ENCODE results near the gene RNLS.

The RNLS gene

DNA sequence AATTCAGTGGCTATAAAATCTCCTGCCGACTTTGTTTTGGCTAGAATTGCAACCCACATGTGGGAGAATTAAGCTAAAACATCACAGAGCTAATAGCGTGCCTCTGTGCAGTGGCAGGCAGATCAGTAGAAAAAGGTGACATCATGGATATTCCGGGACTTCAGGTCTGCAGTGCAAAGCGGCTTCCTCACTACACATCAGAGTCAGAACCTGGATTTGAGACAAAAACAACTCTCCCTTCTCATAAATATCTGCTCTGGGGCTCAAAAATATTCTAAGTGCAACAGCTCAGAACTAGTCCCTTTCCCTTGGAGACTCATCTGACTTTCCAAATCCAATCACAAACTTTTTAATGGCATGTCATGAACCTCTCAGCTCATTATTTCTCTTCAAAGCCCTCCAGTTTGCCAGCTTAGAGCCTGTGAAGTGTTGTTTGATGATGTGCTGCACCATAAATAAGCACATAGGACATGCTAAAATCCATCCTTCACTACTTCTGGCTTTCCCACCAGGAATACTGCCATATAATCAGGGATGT, 337.1 kb downstream of the RNLS start:
- DNase-seq = peak; percentile 23

DNA sequence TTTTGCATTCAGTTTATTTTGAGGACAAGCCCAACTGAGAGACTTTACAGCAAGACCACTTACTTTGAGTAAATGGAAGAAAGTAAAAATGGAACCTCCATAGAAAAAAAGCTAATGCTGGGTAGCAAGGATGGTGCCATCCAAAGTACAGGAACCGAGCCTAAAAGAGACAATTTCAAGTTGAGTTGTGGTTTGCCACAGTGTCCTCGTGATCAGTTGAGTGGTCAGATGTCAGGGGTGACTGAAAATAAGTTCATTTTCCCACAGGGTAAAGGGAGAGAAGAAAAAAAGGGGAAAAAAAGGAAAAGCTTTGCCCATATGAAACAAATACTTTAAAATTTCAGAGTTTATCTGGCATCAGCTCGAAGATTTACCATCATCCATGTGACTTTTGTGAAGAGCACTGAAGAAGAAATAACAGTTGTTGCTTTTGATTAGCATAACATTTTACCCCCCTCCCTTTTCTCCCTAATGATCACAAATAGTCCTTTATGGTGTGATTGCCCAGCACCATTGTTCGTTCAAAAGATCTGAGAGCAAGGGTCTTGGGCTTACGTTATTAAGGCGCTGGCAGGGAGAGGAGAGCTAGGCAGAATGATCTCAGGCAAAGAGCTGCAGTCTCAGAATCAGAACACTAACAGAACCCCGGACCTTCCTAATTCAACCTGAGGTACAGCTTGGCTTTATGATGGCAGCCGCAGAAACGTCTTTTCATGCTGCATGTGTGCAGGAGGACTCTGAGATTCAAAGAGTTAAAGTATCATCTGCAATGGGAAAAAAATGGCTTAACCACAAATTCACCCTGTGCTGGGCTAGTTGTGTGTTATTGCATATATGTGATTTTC, 338.1 kb downstream of the RNLS start:
- no peak for DNase-seq

DNA sequence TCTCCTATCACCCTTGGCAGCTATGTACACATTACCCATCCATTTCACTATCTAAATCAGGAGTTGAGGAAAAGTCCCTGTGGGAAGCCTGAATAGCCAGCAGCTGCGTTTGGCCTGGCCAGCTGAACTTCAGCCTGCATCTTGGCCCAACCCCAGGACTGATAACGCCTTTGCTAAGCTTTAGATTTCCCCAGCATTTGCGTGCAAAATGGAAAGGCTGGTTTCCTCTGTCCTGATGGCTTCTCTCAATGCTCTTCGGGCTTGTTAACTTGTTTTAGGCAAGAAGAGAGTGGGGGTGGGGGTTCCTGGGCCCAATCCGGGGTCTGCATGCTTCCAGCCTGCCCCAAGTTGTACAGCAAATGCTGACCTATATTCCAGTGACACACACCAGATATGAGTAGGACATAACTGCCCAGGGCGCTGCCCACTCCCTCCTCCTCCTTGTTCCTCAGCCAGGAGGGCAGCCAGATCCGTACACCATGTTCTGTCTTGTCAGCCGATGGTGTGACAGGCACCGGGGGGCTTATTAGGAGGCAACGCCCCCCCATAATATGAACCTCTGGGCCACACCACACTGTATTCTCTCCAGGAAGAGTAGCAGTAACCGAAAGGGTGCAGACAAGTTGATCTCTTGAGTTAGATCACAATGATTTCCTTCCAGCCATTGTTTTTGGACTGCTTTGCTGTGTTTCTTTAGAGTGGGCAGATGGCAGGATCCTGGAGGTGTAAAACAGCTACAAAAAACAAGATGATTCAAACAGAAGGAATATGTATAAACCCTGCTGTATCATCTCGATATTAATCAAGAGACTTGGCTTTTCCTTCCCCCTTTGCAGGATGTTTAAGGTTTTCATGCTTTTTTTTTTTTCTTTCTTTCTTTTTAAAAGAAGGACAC, 339.0 kb downstream of the RNLS start:
- DNase-seq = peak; percentile 70

DNA sequence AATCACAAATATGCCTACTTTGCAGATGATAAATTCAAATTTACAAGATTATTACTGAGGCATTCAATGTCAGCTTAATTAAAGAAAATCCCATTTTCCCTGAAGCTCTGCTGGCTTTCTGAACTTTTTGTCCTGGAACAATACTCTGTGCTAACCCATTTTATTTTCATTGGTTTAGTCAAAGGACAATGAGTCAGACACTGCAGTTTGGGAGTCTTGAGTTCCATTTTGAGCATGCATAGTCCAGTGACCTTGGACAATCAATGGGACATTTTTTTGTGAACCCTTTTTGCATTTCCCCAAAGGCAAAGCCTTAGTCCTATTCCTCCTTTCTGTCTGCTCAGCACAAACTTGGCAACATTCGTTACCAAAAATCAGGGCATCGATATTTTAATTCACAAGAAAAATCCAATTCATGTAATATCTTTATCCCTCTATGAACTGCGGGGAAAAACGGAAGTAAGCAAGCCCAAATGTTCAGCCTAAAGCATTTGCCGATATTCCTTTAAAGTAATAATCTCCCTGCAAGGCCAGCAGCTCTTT, 339.8 kb downstream of the RNLS start:
- DNase-seq = no peak

DNA sequence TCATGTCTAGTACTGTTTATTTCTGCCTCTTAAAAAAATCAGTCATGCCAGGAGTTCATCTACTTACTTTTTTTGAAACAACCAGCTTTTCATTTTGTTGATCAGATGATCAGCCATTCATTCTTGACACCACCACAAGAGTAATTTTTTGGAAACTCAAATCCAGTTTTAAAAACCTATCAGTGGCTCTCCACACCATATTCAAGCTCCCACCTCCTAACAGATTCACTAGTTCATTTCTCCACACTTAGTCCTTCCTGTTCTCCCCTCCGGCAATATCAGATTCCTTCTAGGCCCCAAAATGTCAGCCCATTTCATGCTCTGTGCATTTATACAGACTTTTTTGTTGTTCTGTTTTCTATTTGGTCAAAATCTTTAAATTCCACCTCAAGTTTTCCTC, 341.6 kb downstream of the RNLS start:
- DNase-seq = no peak

DNA sequence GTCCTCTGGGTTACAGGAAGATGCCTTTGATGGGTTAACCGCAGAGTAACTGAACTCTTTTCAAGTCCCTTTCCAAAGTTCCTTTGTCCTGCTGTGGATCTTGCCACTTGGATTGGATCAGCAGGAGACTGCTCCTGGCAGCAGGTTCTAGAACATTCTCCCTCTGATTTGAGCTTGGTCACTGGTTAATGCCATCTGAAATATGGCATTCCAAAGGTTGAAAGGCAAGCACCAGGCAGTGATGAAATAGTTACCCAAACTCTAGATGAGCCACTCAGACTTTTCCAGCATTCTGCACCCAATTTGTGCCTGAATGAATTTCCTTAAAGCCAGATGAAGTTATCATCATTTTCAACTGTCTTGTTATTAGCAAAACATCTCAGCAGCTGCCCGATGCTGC, 343.9 kb downstream of the RNLS start:
- no peak for DNase-seq

DNA sequence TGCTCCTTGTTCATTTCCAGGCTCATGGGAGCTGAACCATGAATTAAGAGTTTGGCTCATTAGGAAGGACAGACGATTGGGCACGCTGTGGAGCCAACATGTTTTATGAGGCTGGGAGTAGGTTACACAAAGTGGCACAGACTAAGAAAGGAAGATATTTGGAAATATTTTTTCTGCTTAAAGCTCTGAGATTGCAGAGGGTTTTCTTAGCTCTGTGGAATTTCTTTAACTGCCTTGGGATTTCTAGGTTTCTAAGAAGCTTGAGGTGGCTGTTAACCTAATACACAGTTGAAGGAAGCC, 344.6 kb downstream of the RNLS start:
- no peak for DNase-seq

DNA sequence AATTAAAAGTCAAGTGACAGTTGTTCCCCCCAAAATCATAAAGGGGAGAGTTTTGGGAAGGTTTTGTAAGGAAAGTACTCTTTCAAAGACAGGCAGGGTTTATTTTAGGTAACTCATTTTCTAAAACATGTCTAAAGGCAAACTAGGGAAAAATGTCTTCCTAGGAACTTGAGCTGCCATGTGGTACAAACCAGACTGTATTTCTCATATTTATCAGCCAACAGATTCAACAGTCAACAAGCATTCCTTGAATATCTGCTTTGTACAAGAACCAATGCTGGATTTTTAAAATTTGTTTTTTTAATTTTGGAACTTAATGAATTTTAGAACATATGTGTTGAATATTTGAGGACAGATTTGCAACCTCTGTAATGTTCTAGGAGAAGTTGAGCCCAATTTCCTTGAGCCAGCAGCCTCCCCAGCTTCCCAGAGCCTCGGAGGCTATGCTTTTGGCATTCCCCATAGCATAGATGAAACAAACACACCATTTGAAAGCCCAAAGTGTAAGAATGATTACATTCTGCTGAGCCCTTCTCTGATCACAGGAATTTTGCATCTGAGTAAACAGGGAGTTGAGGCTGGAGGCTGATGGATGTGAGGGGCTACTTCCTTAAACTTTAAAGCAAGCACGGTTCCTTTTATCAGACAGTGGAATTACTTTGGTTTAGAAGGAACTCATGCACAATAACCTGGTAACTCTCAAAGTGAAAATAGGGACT, 345.1 kb downstream of the RNLS start:
- DNase-seq = no peak

DNA sequence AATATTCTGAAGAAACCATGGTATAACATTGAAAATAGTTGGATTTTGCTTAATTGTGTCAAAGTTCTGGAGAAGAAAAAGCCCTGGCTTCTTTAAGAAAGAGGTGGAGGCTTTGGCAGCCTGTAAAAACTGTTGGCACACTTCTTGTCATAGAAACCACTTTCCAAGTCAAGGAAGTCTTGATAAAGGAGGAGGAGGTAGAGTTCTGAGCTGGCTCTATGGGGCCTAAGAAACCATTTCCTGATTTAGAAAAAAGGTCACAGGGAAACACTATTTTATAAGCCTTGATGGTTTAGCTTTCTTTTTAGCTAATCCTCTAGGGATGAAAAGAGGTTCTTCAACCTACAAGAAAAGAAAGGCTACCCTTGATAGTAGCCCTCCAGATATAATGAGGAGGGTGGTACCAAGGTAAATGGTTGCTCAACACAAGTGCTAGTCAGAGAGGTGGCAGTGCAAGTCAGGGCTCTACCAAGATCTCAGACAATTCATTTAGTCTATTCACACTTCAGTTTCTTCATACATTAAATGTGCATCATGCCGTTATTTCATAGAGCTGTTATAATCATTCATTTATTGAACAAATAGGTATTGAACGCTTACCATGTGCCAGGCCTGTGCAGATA, 346.9 kb downstream of the RNLS start:
- no peak for DNase-seq

DNA sequence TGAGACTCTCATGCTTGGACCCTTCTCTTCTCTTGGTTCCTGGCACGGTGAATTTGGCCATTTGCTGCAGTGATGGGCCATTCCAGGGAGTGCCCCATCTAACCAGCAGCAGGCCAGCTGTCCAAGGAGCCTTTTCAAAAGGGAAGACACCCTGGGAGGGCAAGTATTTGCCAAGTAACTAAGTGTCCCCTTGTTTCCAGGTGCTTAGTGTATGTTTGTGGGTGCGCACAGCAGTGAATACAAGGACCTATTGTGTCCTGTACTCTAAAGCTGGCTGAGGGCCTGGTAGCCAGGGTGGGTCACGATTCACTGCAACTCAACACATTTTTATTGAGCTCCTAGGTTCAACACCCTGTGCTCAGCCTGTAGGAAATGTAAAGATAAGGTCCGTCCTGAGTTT, 348.8 kb downstream of the RNLS start:
- peak; percentile 47 for DNase-seq

DNA sequence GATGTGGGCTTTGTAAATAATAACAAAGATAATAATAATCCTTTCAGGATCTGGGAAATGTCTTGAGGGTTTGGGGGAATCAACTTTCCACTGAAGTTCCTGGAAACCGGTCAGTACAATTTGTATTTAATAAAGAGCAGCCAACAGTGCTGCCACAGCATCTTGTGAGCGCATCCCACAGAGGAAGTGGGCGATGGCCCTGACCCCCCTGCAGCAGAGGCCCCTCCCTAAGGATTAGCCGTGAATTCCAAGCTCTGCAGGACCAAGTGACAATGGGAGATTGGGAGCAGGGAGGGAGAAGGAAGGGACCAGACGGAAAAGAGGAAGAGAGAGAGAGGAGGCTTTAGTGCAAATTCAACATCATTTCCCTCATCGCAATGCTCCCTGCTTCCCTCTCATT, 349.2 kb downstream of the RNLS start:
- DNase-seq = no peak

DNA sequence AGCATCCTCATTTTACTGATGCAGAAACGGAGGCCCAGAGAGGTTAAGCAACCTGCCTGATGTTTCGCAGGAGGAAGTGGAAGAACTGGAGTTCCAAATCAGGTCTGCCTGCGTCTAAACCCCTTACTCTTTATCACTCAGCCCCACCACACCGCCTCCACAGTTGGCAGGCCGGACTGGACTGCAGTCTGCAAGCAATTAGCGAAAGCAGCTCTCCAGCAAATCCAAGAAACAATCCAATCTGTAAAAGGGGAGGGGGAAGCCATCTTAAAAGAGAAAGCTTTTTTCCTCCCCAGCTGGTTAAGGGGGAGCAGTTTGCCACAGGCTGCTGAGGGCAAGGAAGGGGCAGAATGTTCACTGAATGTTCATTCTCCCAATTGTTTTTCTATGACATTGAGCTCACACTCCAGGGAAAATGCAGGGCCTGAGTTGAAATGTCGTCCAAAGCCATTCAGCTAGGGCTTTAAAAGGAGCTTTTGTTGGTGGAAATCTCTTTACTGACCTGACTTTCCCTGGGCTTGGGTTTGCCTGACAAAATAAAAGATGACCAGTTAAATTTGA, 350.1 kb downstream of the RNLS start:
- no peak for DNase-seq

DNA sequence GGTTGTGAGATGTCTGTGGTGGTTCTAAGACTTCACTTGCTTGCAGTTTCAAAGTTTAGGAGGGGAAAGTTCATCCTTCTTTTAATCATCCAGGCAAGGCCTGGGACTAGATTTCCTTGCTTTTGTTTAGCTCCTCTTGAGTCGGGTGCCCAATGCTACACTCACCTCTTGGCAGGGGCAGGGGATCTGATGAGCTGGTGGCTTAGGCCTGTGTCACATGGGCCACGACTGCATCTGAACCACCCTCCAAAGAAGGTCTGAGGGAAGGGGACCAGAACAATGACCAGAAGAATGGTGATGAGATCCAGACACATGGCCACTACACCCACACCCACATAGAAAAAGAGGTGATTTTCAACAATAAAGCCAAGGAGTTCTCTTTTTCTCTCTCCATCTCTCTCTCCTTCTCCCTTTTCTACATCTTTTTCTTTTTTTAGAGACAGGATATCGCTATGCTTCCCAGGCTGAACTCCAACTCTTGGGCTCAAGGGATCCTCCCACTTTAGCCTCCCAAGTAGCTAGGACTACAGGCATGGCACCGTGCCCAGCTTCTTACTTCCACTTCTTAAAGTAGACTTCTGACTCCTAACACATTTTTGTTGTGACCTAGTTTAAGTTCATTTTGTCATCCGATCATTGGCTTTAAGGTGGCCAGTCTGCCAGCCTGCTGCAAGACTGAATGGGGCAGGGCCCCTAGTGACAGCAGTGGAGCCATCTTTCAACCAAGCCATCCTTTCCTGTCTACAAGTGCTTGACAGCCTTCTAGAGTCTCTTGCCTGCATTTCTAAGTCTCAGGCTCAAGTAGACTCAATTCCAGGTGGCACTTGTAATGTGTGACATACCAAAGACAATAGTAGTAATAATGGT, 350.9 kb downstream of the RNLS start:
- no peak for DNase-seq

DNA sequence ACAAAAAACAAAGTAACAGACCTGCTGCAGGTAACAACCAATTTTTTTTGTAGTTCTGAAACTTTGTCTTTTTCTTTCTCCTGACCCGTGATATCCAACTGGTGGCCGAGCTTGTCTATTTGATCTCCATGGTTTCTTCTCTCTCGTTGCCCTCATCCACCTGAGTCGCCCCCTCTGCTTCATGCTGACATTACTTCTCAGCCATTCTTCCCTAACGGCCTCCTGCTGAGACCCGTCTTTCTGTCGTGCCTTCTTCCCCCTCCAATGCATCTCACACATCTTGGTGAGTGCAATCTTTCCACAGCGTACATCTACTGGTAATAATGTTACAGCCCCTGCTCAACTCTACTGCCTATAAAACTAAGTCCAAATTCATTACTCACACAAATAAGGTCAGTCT, 352.9 kb downstream of the RNLS start:
- no peak for DNase-seq

DNA sequence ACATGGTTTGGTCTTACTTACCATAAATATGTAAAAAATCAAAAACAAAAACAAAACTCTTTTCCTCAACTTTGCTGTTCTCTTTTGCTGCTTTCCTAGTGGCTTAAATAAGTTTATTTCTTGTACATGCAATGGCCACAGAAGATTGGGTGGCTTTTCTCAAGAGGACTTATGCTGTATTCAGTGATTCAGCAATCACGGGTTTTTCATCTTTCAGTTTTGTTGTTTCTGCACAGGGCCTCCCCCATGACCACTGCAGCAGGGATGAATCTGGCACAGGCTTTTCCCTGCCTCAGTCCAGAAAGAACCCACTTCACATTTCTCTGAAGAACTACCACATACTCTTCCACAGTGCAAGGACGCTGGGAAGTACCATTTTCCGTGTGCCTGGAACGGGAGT, 355.0 kb downstream of the RNLS start:
- no peak for DNase-seq

DNA sequence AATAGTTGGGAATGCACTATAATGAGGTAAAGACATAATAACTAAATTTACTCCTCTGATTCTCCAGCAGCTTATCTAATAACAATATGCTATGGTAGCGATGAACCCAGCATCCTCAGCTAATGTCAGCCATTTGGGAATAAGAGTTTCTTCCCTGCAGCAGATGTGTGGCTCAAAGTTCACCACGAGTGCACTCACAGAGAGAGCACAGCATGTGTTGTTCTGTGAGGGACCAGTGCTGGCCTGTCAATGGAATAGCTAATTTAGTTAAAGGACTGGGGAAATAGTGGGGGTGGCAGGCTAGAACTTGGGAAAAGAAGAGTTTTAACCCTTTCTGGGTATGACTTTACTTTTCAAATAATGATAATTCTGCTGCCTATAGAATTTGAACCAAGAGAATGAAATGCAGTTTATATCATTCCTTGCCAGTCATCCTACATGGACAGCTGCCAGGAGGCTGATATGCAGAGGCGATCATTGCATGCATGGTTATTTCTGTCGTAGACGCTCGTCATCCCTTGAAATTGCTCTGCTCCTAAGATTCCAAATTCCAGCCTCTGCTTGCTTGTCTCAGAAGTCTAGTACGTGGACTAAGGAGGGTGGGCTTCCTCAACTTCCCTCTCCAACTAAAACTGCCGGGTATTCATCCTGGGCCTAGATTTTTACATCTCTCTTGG, 355.6 kb downstream of the RNLS start:
- peak; percentile 78 for DNase-seq

DNA sequence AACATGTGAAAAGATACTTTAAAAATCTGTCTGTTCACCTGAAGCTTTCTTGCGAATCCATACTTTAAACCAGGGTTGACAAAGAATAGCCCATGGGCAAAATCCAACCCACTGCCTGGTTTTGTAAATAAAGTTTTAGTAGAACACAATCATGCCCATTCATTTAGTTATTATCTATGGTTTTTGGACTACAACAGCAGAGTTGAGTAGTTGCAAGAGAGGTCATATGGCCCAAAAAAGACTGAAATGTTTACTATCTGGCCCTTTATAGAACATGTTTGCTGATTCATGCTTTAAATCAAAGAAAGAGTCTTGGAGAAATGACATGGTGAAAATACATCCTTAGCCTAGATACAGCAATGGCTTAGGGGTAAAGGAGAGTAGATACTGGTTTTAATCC, 356.2 kb downstream of the RNLS start:
- peak; percentile 16 for DNase-seq

DNA sequence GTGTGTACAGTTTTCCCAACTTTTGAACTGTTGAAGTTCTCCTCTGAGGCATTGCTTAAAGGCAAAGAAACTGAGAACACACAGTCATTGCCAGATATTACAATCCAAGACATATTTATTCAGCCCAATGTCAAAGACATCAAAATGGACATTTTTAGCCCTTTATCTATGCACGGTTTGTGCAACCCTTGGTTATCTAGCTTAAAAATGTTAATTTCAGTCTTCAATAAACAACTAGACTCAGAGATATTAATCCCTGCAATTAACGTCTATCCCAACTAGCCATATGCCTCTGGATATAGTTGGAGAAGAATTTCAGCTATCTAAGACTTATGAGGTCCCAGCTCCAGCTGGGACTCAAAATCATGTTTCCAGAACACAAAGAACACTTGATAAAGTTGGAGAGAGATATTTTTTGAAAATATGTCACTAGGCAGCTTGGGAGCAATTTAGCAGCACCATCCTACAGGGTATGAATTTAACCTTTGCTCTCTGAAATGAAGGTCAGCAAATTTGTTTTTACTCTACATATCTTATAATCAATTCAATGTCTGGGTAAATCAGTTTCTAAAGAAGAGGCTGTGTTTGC, 357.0 kb downstream of the RNLS start:
- DNase-seq = no peak
